ACHN (cell line): ENCODE results near the gene EMB.
A peak's percentile ranks its signal among the peaks of the same experiment; 100 is the strongest.
"Not testable (repeated sequence)": the region's sequence is repeated elsewhere in the genome, so short reads cannot be mapped to it uniquely, and the experiment has no call there.

Experiments
- DNase-seq: peaks from one replicate; pipeline ENCODE4 v3.0.0-alpha.2; 2015
- in situ Hi-C: cut with HindIII; loops from 2 replicates; pipeline ENCODE4 v1.10.0; 2017; ENCODE audit warnings: low sequenced_read_pairs, low pct_ligation_motif_present, low pct_unique_long_range_greater_than_20kb

Gene EMB

GRCh38 chr5:50431133-50431904, 9.8 kb downstream of the EMB start:
- in situ Hi-C loops, DNase-seq: not testable (repeated sequence)

GRCh38 chr5:50423100-50423799, 17.8 kb downstream of the EMB start:
- DNase-seq, in situ Hi-C loops: not testable (repeated sequence)

- DNase-seq, in situ Hi-C loops: not testable (repeated sequence)
These were observed 19.7 kb downstream of the EMB start for GRCh38 chr5:50421184-50421950.

GRCh38 chr5:50420343-50420935, 20.6 kb downstream of the EMB start:
- no peak for DNase-seq
- in situ Hi-C loops = no loop called here

- DNase-seq, in situ Hi-C loops: not testable (repeated sequence)
These were observed 21.4 kb downstream of the EMB start for GRCh38 chr5:50419656-50420055.

- in situ Hi-C loops, DNase-seq: not testable (repeated sequence)
These were observed 24.5 kb downstream of the EMB start for GRCh38 chr5:50416637-50417036.

- in situ Hi-C loops = no loop called here
- DNase-seq = no peak
These were observed 25.2 kb downstream of the EMB start for GRCh38 chr5:50415912-50416311.

- in situ Hi-C loops, DNase-seq: not testable (repeated sequence)
These were observed 30.2 kb downstream of the EMB start for GRCh38 chr5:50410932-50411331.

GRCh38 chr5:50406877-50407276, 34.2 kb downstream of the EMB start:
- in situ Hi-C loops = no loop called here
- DNase-seq = no peak

GRCh38 chr5:50401336-50401735, 39.8 kb downstream of the EMB start:
- no peak for DNase-seq
- in situ Hi-C loops = no loop called here

GRCh38 chr5:50393925-50394609, 47.0 kb downstream of the EMB start:
- in situ Hi-C loops = not testable (repeated sequence)
- DNase-seq = peak; percentile 60

- in situ Hi-C loops, DNase-seq: not testable (repeated sequence)
These were observed 48.8 kb downstream of the EMB start for GRCh38 chr5:50392289-50392688.

GRCh38 chr5:50384381-50384780, 56.7 kb downstream of the EMB start:
- in situ Hi-C loops, DNase-seq: not testable (repeated sequence)

- DNase-seq, in situ Hi-C loops: not testable (repeated sequence)
These were observed 64.4 kb downstream of the EMB start for GRCh38 chr5:50376696-50377095.

GRCh38 chr5:50369287-50370033, 71.6 kb downstream of the EMB start:
- DNase-seq, in situ Hi-C loops: not testable (repeated sequence)

- in situ Hi-C loops = no loop called here
- DNase-seq = no peak
These were observed 75.4 kb downstream of the EMB start for GRCh38 chr5:50365426-50366251.
